Suprapubic skin (tissue), 4 donors: ENCODE measurements around the gene CLIP1. TPM values are rescaled to one million over a fixed set of nuclear protein-coding genes. Genes with fewer than 3 reads are reported as not detected.
A peak's percentile ranks its signal among the peaks of the same experiment; 100 is the strongest.
"Not testable (repeated sequence)": the region's sequence is repeated elsewhere in the genome, so short reads cannot be mapped to it uniquely, and the experiment has no call there.

Experiments used
- DNase-seq, 2 donors: peaks; one replicate each; pipeline ENCODE4 v3.0.0-alpha.2; 2019; ENCODE audit warnings: low spot score in 2 of 2
- H3K27ac ChIP-seq: fragments of 200-600 bp; sonication (generic); one replicate; pipeline ENCODE4 v1.5.1; 2019
- H3K27me3 ChIP-seq: fragments of 200-600 bp; sonication (generic); one replicate; pipeline ENCODE4 v1.5.1; 2019
- H3K36me3 ChIP-seq: fragments of 200-600 bp; sonication (generic); one replicate; pipeline ENCODE4 v1.5.1; 2019
- H3K4me1 ChIP-seq: fragments of 200-600 bp; sonication (generic); one replicate; pipeline ENCODE4 v1.5.1; 2019
- H3K4me3 ChIP-seq: fragments of 200-600 bp; sonication (generic); one replicate; pipeline ENCODE4 v1.5.1; 2019; ENCODE audit warnings: mild to moderate bottlenecking
- H3K9me3 ChIP-seq: fragments of 200-600 bp; sonication (generic); one replicate; pipeline ENCODE4 v1.5.1; 2019
- EP300 ChIP-seq: sonication (generic); formaldehyde crosslinking; IDR thresholded peaks from one replicate; pipeline ENCODE4 v1.6.1; 2017; ENCODE audit warnings: antibody characterized with exemption
- POLR2A ChIP-seq, 2 donors: fragments of 450-650 bp; IDR thresholded peaks; one replicate each; pipeline ENCODE4 v1.6.1; 2017; ENCODE audit warnings: antibody characterized with exemption in 2 of 2, mild to moderate bottlenecking in 2 of 2, moderate library complexity in 2 of 2
- POLR2AphosphoS5 ChIP-seq, 3 donors: sonication (generic); formaldehyde crosslinking; IDR thresholded peaks; one replicate each; pipeline ENCODE4 v1.6.1; 2017; ENCODE audit warnings: antibody characterized with exemption in 3 of 3
- WGBS: methylation state at CpG from one replicate; pipeline ENCODE4 v1.1.5; 2018; 5-methylcytosine and 5-hydroxymethylcytosine counted together
- total RNA-seq, 4 donors: library from RNA; depleted of rRNA; stranded (reverse); fragments of >200 nt; gene quantifications; one replicate each; pipeline ENCODE4 v1.1.0, GENCODE V29; 2016
- TF ChIP-seq, protein P1 (sequence below), 2 donors: fragments of 200-600 bp in 1 of 2; fragments of 450-650 bp in 1 of 2; sonication (generic) in 1 of 2; IDR thresholded peaks; one replicate each; pipeline ENCODE4 v1.5.1; 2016 to 2019; ENCODE audit warnings: antibody characterized with exemption in 2 of 2, mild to moderate bottlenecking in 1 of 2, moderate library complexity in 1 of 2

Gene CLIP1
- total RNA-seq, 4 donors from 2014 or later, result 107 to 170 (median 149) TPM

DNA sequence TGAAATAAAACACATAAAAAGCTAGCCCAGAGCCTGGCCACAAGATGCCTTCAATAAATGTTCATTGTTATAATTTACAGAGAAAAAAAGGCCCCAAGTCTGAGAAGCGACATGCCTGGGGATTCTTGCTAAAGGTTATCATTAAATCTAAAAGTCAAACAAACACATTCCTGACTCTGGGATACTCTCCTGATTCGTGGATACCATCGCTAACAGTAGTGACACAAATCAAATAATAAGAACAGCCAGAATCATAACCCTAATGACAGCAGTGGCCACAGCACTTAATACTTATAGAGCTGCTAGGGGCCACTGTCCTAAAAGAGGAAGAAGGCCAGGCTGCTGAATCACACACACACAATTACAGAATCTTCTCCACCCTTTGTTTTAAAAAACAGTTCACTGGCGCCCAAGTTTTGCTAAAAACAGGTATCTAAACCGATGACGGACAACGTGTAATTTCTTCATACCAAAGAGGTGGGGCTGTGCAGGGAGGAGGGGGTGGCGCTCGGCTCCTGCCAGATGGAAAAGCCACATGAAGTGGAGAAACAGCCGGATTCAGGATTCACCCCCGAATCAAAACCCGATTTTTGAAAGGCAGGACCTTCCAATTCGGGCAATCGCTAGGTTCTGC is 1.2 kb downstream of the CLIP1 start:
- WGBS, result 3% methylated on average over 14 of the region's 14 CpGs
- peaks cover 9% of the 10 kb centered on the region for H3K36me3 ChIP-seq
- peak overlapping the region; percentile 100 for H3K27ac ChIP-seq
- H3K9me3 ChIP-seq, result no peaks in the 10 kb centered on the region
- peak overlapping the region; percentile 99 for H3K4me3 ChIP-seq
- TF ChIP-seq POLR2AphosphoS5 (IDR thresholded peaks at IDR 0.05), result peak in 1 of 3 donors; percentile 29
- no peak for TF ChIP-seq EP300
- peaks cover 31% of the 10 kb centered on the region for H3K4me1 ChIP-seq
- H3K27me3 ChIP-seq, result no peaks in the 10 kb centered on the region
- DNase-seq, result peak in 1 of 2 donors; percentile 80

DNA sequence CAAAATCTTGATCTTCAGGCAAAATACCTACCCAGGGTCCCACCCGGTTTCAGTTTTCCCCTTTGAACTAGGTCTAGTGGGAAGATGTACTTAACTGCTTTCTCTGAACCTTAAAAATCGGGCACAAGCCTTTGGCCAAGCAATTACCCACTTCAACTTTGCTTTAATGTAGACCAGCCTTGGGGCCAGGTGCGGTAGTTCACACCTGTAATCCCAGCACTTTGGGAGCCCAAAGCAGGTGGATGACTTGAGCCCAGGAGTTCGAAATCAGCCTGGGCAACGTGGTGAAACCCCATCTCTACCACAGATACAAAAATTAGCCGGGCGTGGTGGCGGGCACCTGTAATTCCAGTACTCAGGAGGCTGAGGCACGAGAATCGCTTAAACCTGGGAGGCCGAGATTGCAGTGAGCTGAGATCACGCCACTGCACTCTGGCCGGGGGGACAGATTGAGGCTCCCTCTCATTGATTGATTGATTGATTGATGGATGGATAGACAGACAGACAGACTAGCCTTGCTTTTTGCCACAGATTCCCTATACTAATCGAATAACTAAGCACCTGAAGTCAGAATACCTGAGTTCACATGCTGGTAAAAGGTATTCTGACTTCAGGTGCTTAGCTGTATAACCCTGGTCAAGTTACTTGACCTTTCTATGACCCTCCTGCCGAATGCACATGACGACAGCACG is 1.9 kb downstream of the CLIP1 start:
- peak overlapping the region; percentile 99 for H3K4me3 ChIP-seq
- 73% methylated on average over 17 of the region's 17 CpGs for WGBS
- H3K4me1 ChIP-seq, result peaks cover 34% of the 10 kb centered on the region
- peak overlapping the region; percentile 100 for H3K27ac ChIP-seq
- H3K36me3 ChIP-seq, result peaks cover 11% of the 10 kb centered on the region
- DNase-seq, result peak in 1 of 2 donors; percentile 46
- TF ChIP-seq POLR2A (IDR thresholded peaks at IDR 0.05) (no peak), EP300 (no peak), POLR2AphosphoS5 (IDR thresholded peaks at IDR 0.05) (no peak)
- TF ChIP-seq, protein P1, sequence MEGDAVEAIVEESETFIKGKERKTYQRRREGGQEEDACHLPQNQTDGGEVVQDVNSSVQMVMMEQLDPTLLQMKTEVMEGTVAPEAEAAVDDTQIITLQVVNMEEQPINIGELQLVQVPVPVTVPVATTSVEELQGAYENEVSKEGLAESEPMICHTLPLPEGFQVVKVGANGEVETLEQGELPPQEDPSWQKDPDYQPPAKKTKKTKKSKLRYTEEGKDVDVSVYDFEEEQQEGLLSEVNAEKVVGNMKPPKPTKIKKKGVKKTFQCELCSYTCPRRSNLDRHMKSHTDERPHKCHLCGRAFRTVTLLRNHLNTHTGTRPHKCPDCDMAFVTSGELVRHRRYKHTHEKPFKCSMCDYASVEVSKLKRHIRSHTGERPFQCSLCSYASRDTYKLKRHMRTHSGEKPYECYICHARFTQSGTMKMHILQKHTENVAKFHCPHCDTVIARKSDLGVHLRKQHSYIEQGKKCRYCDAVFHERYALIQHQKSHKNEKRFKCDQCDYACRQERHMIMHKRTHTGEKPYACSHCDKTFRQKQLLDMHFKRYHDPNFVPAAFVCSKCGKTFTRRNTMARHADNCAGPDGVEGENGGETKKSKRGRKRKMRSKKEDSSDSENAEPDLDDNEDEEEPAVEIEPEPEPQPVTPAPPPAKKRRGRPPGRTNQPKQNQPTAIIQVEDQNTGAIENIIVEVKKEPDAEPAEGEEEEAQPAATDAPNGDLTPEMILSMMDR (IDR thresholded peaks at IDR 0.05), result no peak
- no peaks in the 10 kb centered on the region for H3K27me3 ChIP-seq
- no peaks in the 10 kb centered on the region for H3K9me3 ChIP-seq

DNA sequence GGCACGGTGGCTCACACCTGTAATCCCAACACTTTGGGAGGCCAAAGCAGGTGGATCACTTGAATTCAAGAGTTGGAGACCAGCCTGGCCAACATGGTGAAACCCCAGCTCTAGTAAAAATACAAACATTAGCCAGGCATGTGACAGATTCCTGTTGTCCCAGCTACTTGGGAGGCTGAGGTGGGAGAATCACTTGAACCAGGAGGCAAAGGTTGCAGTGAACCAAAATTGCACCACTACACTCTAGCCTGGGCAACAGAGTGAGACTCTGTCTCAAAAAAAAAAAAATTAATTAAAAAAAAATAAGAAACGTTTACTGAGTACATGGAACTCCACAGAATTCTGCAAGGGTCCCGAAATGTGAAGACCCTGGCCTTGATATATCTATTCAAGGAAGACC is 3.4 kb downstream of the CLIP1 start:
- not testable (repeated sequence) for H3K27me3 ChIP-seq, H3K9me3 ChIP-seq, H3K27ac ChIP-seq, H3K4me3 ChIP-seq
- peaks cover 37% of the 10 kb centered on the region for H3K4me1 ChIP-seq
- DNase-seq, result peak in 1 of 2 donors; percentile 13
- peaks cover 11% of the 10 kb centered on the region for H3K36me3 ChIP-seq
- whole genome bisulfite sequencing, result 87% methylated on average over 3 of the region's 3 CpGs

DNA sequence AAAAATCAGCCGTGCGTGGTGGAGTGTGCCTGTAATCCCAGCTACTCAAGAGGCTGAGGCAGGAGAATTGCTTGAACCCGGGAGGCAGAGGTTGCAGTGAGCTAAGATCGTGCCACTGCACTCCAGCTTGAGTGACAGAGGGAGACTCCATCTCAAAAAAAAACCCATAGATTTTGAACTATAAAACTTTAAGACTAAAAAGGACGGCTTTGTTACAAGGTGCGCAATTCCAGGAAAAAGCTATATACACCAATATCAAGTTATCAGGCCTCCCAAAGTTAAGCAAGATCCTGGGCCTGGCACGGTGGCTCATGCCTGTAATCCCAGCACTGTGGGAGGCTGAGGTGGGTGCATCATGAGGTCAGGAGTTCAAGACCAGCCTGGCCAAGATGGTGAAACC is 6.8 kb downstream of the CLIP1 start:
- H3K27ac ChIP-seq, H3K27me3 ChIP-seq, H3K4me3 ChIP-seq, H3K9me3 ChIP-seq: not testable (repeated sequence)
- DNase-seq, result peak in 1 of 2 donors; percentile 29
- 89% methylated on average over 7 of the region's 7 CpGs for WGBS
- H3K4me1 ChIP-seq, result peaks cover 43% of the 10 kb centered on the region
- peaks cover 11% of the 10 kb centered on the region for H3K36me3 ChIP-seq

DNA sequence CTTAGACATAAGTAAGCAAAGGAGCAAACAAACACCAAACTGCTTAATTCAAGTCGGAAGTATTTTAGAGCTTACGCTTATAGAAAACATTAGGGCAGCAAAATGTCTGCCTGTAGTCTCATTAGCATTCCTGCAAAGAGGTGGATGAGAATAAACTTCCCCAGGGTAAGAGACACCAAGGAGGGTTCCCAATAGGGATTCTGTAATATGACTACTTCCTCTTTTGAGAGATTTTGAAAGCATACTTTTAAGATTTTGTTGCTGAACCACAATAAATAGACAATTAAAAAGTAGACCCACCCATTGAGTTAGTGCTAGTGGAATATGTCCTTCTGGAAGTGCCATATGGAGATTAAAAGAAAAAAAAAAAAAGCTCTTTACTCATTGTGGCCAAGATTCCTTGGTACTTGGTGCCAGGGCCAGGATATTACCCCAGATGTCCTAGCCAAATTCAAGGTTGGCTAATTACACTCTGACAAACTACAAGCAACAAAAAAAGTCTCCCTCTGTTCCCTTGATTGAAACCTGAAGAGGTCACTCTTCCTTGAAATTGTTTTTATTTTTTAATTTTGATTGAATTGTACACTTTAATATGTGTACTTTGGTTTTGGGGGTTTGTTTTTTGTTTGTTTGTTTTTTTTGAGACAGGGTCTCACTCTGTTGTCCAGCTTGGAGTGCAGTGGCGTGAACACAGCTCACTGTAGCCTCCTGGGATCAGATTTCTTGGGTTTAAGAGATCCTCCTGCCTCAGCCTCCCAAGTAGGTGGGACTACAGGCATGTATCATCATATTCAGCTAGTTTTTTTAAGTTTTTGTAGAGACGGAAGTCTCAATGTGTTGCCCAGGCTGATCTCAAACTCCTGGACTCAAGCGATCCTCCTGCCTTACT is 8.7 kb downstream of the CLIP1 start:
- H3K4me1 ChIP-seq, result peaks cover 35% of the 10 kb centered on the region
- WGBS, result 48% methylated on average over 5 of the region's 5 CpGs

DNA sequence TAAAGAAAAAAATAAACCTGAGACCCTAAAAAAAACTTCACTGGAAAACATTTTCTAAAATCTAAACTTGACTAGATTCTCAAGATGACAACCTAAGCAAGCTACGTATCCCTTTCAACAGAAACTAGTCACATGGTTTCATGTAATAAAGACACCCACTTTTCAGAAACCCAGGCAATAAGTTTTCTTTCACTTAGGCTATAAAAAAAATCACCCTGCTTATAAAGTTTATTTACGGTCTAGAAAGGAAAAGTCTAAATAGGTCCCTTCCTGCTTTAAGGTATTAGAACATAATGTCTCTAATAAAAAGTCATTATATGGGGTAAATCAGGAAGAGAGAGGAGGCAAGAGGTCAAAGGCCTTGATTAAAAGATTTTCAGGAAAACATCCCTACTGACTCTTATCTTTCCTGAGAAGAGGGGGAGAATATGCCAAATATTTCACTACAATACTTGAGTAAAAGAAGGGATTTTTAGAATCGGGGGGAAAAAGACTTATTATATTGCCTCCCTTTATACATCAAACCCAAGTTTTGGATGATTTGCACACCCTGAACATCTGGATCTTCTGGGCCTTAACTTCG is 9.5 kb downstream of the CLIP1 start:
- no peaks in the 10 kb centered on the region for H3K27me3 ChIP-seq
- 38% methylated on average over 4 of the region's 4 CpGs for WGBS
- peaks cover 33% of the 10 kb centered on the region for H3K4me1 ChIP-seq
- TF ChIP-seq POLR2A (IDR thresholded peaks at IDR 0.05), result no peak
- TF ChIP-seq, protein P1 (IDR thresholded peaks at IDR 0.05), result no peak
- TF ChIP-seq POLR2AphosphoS5 (IDR thresholded peaks at IDR 0.05), result no peak
- no peak for TF ChIP-seq EP300
- H3K4me3 ChIP-seq, result no peak overlapping the region
- DNase-seq, result no peak
- H3K27ac ChIP-seq, result peak overlapping the region; percentile 75
- peaks cover 11% of the 10 kb centered on the region for H3K36me3 ChIP-seq
- H3K9me3 ChIP-seq, result no peaks in the 10 kb centered on the region

More for the DNA sequence above, 8.7 kb downstream of the CLIP1 start:
- H3K36me3 ChIP-seq, result peaks cover 11% of the 10 kb centered on the region
- no peak overlapping the region for H3K4me3 ChIP-seq
- H3K9me3 ChIP-seq, result no peaks in the 10 kb centered on the region
- no peak for DNase-seq
- H3K27ac ChIP-seq, result peak overlapping the region; percentile 75
- H3K27me3 ChIP-seq, result no peaks in the 10 kb centered on the region
- TF ChIP-seq POLR2A (IDR thresholded peaks at IDR 0.05) (no peak), POLR2AphosphoS5 (IDR thresholded peaks at IDR 0.05) (no peak), EP300 (no peak)
- TF ChIP-seq, protein P1 (IDR thresholded peaks at IDR 0.05), result no peak
